Stomach (tissue), 4 donors: ENCODE results near the gene AEBP2.

Experiments
- CTCF ChIP-seq, 7 experiments: fragments of 450-650 bp in 4 of 7; fragments of 200-600 bp in 3 of 7; sonication (generic) in 3 of 7; IDR thresholded peaks; one replicate each; pipeline ENCODE4 v1.5.1; 2016 to 2019; ENCODE audit warnings: antibody characterized with exemption in 7 of 7, control low read depth in 2 of 7, mild to moderate bottlenecking in 1 of 7
- POLR2A ChIP-seq, 4 donors: fragments of 450-650 bp; IDR thresholded peaks; one replicate each; pipeline ENCODE4 v1.6.1; 2016; ENCODE audit warnings: antibody characterized with exemption in 4 of 4, control low read depth in 2 of 4, mild to moderate bottlenecking in 1 of 4, moderate library complexity in 1 of 4
- POLR2AphosphoS5 ChIP-seq, 3 donors: sonication (generic); formaldehyde crosslinking; IDR thresholded peaks; one replicate each; pipeline ENCODE4 v1.6.1; 2016; ENCODE audit warnings: antibody characterized with exemption in 3 of 3

- TF ChIP-seq POLR2AphosphoS5 (IDR thresholded peaks at IDR 0.05) (no peak), CTCF (IDR thresholded peaks at IDR 0.05) (no peak), POLR2A (IDR thresholded peaks at IDR 0.05) (no peak)
Observed at GRCh38 chr12:19457561-19457960, 18.3 kb downstream of the AEBP2 start.
